NCI-H510A (cell line): ENCODE data around the gene COBLL1.
"Not testable (repeated sequence)": the region's sequence is repeated elsewhere in the genome, so short reads cannot be mapped to it uniquely, and the experiment has no call there.

ENCODE experiments used
- DNase-seq: peaks from one replicate; lab custom pipeline; 2025; lab: John Stamatoyannopoulos, UW

COBLL1 gene

DNA sequence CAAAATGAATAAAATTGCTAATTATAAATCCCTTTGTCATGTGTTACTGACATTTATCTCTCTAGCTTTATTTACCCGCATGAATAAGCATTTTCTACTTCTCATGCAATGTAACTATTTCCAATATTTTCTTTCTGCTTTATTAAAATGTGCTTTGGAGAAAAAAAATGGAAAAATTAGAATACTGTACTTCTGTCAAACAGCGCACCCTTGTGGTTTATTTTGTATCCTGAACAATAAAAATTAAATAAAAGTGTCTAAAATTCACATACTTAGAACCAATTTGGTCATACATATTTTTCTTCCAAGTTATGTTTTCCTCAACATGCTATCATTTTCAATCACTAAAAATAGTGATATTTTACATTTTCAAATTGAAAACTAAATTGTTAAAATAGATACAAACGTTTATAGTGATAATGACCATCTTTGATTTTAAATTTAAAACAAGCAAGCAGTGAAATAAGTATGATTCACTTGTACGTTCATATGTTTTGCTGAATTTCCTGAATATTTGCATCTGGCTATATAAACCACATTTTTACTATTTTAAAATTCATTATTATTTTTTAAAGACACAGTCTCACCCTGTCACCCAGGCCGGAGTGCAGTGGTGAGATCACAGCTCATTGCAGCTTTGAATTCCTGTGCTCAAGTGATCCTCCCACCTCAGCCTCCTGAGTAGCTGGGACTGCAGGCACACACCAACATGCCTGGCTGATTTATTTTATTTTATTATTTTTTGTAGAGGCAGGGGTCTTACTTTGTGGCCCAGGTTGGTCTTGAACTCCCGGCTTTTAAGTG is 124.4 kb downstream of the COBLL1 start:
- no peak for DNase-seq

DNA sequence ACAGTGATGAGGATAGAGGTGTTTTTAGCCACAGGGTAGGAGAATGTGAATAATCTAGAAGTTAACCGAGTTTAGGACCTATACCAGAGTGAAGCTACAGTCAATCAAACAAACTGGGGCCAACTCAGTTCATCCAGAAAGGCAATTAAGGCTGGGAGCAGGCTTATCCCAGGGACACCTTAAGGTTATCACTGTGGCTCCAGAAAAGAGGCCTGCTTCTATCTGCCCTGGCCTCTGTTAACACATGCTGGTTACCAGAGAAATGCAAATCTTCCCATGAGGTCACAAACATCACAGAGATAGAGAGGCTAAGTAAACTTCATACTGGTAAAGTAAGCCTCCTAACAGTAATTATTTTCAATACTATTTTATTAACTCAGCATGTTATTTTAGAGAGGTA is 127.2 kb downstream of the COBLL1 start:
- DNase-seq, result no peak

DNA sequence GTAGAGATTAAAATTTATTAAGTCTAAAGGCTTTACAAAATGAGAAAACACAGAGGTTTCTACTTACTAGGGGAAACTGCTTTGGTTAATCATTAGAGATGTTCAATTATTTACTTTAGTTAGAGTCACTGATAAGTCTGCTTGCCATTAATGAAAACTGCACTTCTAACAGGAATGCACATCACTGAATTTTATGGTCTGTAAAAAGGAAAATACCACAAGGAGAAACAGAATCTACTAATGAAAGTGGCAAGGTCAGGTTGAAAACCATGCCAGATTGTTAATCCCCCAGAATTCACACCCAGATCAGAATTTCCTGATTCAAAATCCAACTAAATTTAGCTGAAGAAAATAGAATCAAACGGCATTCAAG is 129.9 kb downstream of the COBLL1 start:
- DNase-seq, result no peak

DNA sequence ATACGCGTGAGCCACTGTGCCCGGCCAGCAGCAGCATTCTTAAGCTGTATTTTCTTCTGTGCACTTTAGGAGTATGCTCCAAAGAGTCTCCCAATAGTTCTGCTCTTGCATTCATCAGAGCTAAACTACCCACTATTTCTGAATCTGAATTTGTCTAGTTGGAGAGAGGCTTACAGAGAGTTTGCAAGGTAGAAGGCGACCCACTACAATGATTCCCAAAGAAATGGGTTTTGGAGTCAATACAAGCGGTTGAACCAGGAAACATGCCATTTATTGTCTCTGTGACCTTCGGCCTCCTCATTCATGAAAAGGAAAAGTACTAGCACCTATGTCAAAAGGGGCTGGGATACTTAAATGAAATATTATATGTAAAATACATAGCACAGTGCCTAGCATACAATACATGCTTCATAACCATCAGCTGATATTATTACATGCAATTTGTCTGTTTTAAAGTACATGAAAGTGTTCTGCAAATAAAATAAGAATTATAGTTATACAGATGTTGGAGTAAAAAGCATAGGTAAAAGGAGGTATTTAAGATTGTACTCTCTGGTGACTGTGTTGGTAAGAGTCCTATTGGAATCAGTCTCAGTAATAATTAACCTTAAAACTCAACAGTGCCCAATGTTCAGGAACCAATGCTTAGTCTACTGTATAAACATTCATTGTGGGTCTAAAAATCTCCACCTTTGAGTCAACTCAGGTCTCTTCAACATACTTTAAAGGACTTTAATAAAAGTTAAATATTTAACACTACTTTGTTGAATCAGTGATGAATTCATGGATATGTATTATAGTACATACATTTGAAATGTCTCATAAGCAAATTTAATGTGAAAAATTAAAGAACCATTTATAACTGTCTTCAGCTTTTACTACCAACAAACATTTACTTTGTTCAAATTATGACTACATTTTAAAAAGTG is 130.5 kb downstream of the COBLL1 start:
- DNase-seq, result no peak

DNA sequence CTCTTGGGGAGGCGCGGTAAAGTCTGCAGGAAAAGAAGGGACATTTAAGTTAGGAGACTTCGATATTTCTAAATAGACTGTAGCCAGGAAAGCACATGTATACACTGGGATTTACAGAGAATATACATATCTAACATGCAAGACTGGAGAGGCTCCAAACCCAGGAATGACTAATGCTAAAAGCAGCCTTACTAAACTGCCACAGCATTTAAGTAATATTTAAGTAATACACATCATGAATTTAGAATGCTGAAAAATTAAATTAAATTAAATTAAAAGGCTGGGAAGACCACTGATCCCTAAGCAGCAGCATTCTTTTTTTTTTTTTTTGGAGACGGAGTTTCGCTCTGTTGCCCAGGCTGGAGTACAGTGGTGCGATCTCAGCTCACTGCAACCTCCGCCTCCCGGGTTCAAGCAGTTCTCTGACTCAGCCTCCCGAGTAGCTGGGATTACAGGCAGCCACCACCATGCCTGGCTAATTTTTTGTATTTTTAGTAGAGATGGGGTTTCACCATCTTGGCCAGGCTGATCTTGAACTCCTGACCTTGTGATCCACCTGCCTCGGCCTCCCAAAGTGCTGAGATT is 131.3 kb downstream of the COBLL1 start:
- not testable (repeated sequence) for DNase-seq

DNA sequence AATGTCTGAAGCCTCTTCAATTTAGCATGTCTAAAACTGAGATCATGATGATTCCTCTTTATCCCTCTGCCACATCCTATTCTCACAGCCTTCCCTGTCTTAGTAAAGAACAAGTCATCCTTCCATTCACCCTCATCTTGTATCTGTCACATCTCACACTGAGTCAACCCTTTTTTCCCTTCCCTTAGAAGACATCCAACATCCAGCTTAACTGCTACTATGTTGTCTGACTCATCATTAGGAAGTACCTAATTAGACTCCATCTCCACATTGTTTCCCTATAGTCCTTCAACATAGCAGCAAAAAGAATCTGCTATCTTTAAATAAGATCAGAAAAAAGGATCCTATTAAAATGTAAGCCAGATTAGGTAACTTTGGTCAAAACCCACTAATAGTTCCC is 135.1 kb downstream of the COBLL1 start:
- no peak for DNase-seq

DNA sequence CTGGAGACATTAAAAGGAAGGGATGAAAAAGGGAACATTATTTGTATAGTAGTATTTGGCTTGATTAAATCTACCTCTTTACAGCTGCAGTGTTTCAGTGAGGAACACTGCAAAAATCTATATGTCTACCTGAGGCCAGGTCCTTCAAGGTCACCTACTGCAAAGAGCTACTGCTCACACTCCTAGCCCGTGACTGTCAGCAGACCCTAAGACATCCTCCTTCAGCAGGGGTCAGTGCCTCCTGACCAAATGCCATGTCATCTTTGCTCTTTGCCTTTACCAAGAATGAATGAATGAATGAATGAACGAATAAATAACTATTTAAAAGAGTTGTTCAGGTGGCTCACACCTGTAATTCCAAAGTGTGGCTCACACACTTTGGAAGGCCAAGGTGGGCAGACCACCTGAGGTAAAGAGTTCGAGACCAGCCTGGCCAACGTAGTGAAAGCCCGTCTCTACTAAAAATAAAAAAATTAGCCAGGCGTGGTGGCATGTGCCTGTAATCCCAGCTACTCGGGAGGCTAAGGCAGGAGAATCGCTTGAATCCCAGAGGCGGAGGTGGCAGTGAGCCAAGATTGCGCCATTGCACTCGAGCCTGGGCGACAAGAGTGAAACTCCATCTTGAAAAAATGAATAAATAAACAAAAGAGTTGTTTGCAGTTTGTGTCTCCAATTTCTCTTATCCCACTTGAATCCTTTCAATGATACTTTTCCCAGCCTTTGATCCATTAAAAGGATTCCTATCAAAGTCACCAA is 136.0 kb downstream of the COBLL1 start:
- DNase-seq, result no peak

DNA sequence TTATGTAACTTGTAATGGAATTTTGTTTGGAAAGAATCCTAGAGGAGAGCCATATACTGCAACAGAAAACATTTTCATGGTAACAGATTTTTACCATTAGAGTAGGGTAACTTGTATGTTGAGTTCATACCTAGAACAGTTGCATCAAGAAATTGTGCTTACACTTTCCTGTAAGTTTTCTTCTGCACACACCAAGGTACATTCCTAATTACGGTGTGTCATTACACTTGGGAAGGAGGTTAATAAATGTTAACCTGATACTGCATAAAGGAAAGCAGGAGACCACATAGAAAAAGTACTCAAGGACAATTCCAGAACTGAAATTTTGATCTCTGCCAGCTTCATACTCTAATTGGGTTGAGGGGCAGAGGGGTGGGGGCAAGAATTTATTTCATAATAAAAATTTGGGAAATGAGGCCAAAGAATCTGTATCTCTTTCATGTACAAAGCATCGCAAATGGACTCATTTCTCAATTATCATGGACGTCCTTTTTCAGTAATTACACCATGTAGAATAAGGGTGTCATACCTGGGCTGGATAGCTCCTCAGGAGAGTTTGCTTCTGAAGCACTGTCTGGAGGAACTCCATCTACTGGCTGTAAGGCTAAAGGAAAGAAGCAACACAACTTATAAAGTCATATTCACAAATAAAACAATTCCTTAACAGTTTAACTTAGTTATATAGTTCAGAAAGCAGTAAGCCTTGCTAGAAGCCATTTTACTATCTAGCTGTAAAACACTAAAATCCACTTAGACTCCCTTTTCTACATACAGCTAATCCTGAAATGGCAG is 137.5 kb downstream of the COBLL1 start:
- no peak for DNase-seq

DNA sequence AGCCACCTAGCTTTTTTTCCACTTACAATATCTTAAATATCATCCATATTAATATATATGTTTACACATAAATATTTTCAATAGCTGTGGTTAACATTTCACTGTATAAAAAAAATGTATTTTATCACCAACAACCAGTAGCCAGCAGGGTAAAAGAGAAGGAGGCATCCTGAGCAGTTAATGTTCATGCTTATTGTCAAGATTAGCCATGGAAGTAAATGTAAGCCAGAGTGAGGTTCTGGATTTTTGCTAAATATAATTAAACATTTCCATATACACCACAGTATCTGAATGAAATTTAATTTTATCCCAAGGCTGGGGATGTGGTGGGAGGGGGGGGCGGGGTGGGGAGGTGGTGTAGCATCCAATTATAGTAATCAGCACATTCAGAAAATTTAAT is 140.1 kb downstream of the COBLL1 start:
- no peak for DNase-seq

DNA sequence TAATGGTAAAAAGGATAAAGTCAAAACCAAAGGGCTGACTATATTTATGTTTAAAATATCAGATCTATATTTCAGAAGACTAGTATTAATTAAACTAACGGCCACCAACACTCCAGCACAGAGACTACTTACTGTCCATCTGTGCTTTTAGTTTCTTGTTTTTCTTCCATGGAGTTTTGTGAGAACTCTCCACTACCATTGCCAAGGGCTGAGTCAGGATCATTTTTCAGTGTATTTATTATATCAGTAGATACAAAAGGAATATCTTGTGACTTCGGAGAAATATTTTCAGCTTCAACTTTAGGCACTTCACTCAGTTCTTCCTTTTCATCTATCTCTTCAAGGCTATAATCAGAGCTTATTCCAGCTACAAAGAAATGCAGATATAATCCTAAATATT is 141.2 kb downstream of the COBLL1 start:
- DNase-seq, result no peak

DNA sequence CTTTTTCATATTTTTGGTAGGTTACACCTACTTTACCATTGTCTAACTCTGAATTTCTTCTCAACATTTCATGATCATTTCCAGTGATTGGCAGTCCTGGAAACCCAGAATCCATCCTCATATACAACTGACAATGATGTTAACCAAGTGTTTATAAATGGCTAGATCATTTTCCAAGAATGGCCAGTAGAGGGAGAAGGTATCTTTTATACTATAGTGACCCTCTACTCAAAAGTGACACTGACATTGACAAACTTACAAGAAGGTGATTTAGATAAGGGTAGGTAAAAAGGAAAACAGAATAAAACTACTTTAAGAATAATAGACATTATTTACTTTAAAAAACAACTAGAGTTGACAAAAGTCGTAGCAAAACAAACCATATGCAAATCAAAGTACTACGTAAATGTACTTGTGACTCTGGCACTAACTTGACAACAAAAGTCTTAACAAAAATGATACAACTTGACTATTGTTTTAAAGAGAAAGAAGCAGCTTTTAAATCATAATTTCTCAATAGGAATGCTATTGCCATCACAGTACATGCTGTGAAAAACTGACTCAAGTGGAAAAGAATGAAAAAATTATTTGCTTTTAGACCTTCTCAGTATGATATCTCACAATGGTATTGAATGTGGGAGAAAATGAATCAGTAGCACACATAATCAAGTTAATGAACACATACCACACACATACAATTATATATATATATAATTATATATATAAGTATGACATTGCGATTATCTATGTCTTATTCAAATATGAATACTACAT is 143.7 kb downstream of the COBLL1 start:
- DNase-seq, result no peak

DNA sequence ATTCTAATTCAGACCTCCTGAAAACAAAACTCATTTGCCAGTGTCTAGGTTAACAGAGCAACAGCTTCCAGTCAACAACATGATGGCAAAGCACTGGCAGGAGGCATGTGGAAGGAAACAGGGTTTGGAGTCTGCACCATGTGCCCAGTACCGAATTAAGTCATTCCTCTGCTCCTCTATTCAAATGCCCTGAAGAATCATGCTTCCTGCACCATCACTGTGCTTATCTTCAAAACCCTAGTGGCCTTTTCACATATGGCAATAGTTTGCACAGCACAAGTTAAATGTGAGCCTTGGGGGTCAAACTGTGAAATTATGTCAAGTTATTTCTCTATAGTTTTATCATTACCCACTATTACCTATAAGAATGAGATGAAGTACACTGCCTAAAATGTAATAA is 145.0 kb downstream of the COBLL1 start:
- DNase-seq, result no peak

DNA sequence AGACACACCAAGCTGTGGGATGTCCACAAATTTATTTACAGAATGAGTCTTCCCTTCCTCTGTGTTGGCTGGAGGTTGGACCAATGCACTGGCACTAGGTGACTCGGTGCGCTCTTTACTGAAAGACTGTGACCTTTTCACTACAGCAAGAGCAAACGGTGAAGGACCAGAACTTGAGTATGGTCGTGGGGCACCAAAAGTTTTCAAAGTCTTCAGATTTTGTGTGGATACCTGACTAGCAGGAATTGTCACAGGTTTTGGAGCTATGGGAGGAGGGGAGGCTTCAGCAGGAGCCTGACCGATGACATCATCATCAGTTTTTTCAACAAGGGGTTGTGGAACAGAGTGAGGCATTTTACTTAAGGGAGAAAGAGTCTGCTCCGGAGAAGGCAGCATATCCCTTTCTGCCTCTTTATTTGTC is 147.3 kb downstream of the COBLL1 start:
- DNase-seq, result no peak

DNA sequence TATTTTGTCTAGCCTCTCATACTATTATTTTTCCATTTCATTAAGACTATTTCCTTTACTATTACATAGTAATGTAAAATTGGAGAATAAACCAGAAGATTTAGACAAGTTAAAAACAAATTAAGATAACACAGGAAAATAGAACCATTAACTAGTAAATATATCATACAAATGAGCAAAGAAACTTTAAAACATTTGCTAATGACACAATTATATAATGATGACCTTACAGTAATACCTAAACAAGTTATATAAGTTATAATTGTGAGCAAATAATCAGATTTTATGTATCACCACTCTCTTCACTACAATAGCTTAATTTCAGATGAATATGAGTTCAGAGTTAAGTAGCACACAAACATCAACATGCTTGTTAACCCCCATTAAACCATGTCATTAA is 147.8 kb downstream of the COBLL1 start:
- no peak for DNase-seq

DNA sequence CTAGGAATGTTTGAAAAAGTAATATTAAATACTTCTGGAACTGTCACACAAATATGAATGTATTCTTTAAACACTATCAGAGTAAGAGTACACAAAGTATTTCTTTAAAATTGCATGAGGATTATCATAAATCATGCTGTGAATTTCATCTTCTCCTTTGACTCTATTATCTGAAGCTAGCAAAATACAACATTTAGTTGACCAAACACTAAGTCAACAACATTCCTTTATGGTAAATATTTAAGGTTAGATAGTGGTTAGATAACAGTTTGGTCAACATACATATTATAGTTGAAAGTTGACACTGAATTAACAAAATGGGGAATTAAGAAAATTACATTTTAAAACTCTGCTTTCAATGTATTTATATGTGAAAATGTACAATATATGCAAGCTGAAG is 148.2 kb downstream of the COBLL1 start:
- no peak for DNase-seq

DNA sequence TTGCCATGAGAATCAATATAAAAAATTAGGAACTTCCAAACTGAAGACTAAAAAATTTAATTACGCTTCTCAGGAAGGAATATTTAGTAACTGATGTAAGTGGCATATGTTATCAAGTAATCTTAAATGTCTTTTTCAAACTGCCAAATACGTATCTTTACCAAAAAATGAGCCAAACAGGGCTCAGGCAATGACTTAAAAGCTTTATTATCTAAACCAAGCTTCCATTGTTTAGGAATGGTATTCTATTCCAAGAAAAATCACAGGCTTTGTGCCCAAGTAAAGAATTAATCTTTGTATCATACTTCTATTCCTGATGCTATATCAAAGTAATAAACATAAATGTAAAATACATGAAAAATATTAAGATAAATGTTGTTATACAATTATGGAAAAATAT is 148.7 kb downstream of the COBLL1 start:
- DNase-seq, result no peak

DNA sequence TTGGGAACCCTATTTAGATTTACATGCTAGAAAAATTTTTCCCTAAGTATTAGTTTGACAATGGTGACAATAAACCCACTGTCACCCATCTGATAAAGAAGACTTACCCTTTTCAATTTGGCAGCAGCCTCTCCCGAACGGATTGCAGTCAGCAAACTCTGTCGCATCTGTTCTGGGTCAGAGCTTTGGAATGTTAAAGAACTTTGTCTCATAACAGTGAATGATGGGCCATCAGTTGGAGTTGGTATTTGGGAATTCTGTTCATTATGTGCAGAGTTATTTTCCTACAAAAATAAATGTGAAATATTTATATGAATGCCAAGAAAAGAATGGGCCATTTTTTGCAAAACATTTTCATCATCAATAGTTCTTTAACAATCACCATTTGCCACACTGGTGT is 149.5 kb downstream of the COBLL1 start:
- DNase-seq, result no peak

DNA sequence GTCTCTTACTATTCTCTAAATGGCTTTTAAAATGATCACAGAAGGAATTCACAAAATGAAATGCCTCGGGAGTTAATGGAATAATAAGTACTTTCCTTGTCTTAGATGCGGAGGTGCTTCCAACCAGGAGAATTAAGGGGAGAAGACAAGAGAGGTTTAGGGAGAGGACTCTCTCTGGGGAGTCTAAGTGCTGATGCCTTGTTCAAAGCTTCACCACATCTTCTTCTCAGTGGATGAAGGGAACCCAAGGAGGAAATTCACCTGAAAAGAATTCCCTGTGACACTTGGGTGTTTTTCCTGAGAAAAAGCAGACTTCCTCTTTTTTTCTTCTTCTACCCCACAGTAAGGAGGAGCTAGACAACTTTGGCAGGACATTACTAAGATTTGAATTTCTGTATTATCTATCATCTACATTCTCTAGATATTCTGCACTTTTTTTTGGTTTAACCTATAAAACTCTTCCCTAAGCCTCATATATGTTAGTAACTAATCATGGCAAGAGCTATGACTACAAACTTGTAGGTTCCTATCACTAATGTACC is 150.2 kb downstream of the COBLL1 start:
- no peak for DNase-seq

DNA sequence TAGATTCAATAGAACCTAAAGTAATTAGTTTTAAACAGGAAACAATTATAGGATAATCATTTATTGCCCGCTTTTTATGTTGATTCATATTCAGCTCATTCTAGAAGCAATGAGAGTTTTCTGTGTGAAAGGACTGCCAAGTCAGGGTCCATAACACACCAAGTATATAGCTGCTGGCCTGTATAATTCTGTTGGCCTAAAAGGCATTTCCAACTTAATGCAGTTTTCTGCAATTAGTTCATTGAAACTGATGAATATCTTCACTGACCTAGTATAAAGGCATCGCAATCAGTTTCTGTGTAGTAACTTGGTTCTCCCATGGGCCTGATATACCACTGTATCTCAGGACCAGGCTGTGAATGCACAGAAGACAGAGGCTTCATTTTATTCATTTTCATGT is 151.3 kb downstream of the COBLL1 start:
- DNase-seq, result no peak

DNA sequence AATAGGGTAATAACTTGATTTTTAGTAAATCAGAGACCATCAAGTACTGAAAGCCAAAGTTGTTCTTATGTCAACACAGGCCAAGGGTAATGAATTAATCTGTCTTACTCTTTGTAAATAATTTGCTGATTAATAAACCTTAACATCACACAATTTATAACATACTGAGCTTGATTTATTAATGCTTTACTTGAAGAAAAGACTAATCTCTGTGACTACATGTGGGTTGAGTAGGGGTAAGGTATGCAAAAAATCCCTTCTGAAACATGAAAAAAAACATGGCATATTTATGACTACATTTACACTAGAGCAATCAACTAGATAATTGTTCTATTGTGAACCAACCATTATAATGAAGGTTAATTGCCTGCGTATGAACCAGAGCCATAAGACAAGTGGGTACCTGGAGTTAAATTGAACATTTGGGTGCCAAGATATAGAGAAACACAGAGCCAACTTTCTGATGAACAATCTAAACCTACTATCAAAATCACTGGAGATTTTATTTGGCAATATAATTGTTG is 152.7 kb downstream of the COBLL1 start:
- DNase-seq, result no peak
